ENCODE data around the gene CTNNA3. TPM values are rescaled to one million over a fixed set of nuclear protein-coding genes. Genes with fewer than 3 reads are reported as not detected.

Gene CTNNA3
- total RNA-seq, 6 experiments from 2014 or later, result 0.19 to 3.6 (median 1.2) TPM

DNA sequence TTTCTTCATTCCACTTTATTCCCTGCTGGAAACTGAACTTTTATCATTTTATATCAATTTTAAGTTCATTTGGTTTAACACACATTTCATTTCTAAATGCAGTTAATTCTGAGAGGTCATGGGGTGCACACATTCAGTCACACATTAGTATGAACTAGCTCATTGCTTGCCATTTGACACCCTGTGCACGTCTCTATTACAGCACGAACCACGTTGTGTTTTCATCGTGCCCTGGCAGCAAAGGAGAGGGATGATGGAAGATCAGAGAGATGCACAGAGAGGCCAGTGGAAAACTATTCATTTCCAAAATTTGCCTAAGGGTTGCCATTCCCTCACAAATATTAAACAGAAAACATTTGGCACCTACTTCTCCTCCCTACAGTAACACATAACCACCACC, 45.4 kb downstream of the CTNNA3 start:
- Histone ChIP-seq H3K27ac (no peak overlapping the region), H3K27me3 (no peaks in the 10 kb centered on the region), H3K4me3 (no peak overlapping the region), H3K9me3 (no peaks in the 10 kb centered on the region), H3K36me3 (no peaks in the 10 kb centered on the region), H3K4me1 (no peaks in the 10 kb centered on the region)
- ATAC-seq, result no peak
- 53% methylated on average over 4 of the region's 4 CpGs for WGBS (ENCODE audit: insufficient coverage, low coverage, low lambda C conversion rate, missing lambda C conversion rate)
- DNase-seq, result no peak
- intact Hi-C loops (cut with DNase I), result no loop called here
- TF ChIP-seq, protein P1, sequence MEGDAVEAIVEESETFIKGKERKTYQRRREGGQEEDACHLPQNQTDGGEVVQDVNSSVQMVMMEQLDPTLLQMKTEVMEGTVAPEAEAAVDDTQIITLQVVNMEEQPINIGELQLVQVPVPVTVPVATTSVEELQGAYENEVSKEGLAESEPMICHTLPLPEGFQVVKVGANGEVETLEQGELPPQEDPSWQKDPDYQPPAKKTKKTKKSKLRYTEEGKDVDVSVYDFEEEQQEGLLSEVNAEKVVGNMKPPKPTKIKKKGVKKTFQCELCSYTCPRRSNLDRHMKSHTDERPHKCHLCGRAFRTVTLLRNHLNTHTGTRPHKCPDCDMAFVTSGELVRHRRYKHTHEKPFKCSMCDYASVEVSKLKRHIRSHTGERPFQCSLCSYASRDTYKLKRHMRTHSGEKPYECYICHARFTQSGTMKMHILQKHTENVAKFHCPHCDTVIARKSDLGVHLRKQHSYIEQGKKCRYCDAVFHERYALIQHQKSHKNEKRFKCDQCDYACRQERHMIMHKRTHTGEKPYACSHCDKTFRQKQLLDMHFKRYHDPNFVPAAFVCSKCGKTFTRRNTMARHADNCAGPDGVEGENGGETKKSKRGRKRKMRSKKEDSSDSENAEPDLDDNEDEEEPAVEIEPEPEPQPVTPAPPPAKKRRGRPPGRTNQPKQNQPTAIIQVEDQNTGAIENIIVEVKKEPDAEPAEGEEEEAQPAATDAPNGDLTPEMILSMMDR (IDR thresholded peaks at IDR 0.05), result no peak
- TF ChIP-seq POLR2A (IDR thresholded peaks at IDR 0.05), result no peak

DNA sequence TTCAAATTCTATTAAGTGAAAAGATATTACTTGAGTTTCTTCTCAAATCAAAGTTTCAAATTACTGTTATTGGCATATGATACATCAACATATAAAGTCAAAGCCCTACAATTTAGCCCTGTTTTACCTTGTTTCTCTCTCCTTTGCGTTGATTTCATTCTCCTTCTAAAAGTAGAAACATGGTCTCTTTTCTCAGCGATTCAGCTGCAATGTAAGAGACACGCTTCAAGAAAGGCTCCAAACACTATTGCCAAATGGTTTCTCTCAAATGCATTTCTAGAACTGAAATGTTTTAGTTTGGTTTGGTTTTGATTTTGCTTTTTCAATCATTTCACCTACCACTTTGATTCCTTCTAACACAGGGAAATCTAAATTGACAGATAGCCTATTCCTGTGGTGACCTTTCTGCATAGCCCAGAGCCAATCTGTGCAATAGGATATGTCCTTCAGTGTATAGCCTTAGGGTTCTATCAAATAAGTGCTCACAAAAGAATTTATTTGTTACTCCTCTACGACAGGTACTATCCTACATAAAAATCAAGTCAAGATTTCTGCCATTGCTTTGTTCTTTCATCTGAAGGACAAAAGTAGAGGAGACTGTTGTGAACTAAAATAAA, 47.3 kb downstream of the CTNNA3 start:
- DNase-seq (no peak), ATAC-seq (no peak)
- Histone ChIP-seq H3K27ac (no peak overlapping the region), H3K36me3 (no peaks in the 10 kb centered on the region), H3K27me3 (no peaks in the 10 kb centered on the region), H3K4me1 (no peaks in the 10 kb centered on the region), H3K4me3 (no peak overlapping the region), H3K9me3 (no peaks in the 10 kb centered on the region)
- intact Hi-C loops (cut with DNase I), result no loop called here
- WGBS (ENCODE audit: insufficient coverage, low coverage, low lambda C conversion rate, missing lambda C conversion rate), result 72% methylated on average over 4 of the region's 4 CpGs
- TF ChIP-seq, protein P1 (IDR thresholded peaks at IDR 0.05), result no peak
- no peak for TF ChIP-seq POLR2A (IDR thresholded peaks at IDR 0.05)

DNA sequence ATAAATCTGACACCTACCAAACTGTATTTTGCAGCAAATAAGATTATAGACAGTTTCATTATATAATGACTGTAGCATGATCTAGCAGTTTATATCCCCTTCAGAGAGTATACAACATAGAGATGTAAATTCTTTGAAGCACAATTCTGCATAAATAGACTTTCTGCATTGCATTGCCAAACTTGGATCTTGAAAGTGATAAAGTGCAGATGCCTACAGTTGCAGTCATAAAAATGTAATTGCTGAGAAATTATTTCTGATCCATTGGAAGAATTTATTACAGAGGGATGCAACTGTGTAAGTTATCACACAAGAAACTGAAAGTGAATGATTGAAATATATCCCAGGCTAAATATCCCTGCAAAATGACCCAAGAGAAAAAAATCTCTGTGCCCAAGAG, 65.1 kb downstream of the CTNNA3 start:
- DNase-seq, result no peak
- H3K36me3 ChIP-seq, result no peaks in the 10 kb centered on the region
- H3K27me3 ChIP-seq, result no peaks in the 10 kb centered on the region
- H3K4me3 ChIP-seq, result no peak overlapping the region
- no peaks in the 10 kb centered on the region for H3K4me1 ChIP-seq
- intact Hi-C loops (cut with DNase I), result no loop called here
- H3K9me3 ChIP-seq, result no peaks in the 10 kb centered on the region
- ATAC-seq, result no peak
- TF ChIP-seq POLR2A (IDR thresholded peaks at IDR 0.05), result no peak
- TF ChIP-seq, protein P1 (IDR thresholded peaks at IDR 0.05), result no peak
- no peak overlapping the region for H3K27ac ChIP-seq

DNA sequence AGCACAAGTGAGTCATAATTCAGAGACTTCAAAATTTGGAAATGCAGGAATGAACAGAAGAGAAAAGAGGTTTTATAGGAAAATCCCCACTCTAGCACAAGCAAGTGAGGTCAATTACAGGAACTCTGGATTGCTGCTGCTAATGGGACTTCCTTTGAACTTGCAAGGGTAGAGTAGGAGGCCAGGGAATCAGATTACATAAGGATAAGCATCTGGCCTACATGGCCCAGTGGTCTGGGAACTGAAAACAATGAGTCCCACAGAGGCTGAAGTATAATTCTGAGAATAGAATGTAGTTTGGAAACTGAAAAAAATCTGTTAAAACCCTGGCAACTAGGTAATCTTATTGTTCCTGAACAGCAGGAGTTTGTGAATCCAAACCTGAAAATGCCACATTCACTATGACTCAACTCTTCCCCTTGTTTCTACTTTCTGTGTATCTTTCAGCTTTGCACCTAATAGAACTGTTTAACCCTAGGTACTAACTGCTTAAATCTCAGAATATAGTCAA, 66.5 kb downstream of the CTNNA3 start:
- no peak for DNase-seq

More for the DNA sequence above, 66.5 kb downstream of the CTNNA3 start:
- TF ChIP-seq POLR2A (IDR thresholded peaks at IDR 0.05), result no peak
- TF ChIP-seq, protein P1 (IDR thresholded peaks at IDR 0.05), result no peak
- intact Hi-C loops (cut with DNase I), result no loop called here
- H3K27me3 ChIP-seq, result no peaks in the 10 kb centered on the region
- no peaks in the 10 kb centered on the region for H3K4me1 ChIP-seq
- ATAC-seq, result no peak
- no peak overlapping the region for H3K4me3 ChIP-seq
- no peaks in the 10 kb centered on the region for H3K36me3 ChIP-seq
- no peak overlapping the region for H3K27ac ChIP-seq
- no peaks in the 10 kb centered on the region for H3K9me3 ChIP-seq

All from right lobe of liver (tissue), 6 donors.